ENCODE results near the gene BCAS3.
A peak's percentile ranks its signal among the peaks of the same experiment; 100 is the strongest.

Gene BCAS3

GRCh38 chr17:60676758-60677307 is 818 bp upstream of the BCAS3 start:
- DNase-seq: no peak

DNA sequence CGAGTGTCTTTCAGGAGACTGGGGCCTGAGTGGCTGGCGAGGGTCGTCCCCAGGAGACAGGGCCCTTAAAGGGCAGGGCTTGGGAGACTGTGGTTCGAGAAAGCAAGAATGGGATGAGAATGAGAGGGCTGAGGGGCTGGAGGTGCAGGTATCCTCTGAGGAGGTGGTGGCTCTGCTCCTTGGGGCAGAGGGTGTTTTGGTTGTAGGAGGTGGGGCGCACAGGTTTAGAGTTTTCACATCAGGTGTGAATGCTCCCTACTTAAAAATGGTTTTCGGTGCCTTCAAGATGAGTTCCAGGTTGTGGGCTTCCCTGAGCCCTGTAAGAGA is 430 bp downstream of the BCAS3 start:
- no peak for DNase-seq

DNA sequence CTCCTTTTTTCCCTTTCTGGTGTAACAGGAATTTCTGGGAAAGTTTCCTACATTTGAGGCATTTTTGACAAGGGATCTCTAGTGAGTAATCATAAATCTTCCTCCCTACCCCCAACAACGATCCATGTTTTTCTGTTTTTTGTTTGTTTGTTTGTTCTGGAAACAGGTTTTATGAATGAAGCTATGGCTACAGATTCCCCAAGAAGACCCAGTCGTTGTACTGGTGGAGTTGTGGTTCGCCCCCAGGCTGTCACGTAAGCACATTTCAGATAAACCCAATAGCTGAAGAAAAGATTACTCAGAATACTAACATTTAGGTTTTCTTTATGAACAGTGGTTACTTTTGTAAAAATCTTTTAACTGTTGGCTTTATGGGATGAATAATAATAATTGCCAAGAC is 1.6 kb downstream of the BCAS3 start:
- no peak for DNase-seq

DNA sequence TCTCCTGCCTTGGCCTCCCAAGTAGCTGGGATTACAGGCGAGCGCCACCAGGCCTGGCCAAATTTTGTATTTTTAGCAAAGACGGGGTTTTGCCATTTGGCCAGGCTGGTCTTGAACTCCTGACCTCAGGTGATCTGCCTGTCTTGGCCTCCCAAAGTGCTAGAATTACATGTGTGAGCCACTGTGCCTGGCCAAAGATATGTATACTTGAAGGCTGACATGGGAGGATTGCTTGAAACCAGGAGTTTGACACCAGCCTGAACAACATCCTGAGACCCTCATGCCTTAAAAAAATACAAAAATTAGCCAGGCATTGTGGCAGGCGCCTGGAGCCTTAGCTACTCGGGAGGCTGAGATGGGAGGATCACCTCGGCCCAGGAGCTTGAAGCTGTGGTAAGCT is 3.1 kb downstream of the BCAS3 start:
- no peak for DNase-seq

DNA sequence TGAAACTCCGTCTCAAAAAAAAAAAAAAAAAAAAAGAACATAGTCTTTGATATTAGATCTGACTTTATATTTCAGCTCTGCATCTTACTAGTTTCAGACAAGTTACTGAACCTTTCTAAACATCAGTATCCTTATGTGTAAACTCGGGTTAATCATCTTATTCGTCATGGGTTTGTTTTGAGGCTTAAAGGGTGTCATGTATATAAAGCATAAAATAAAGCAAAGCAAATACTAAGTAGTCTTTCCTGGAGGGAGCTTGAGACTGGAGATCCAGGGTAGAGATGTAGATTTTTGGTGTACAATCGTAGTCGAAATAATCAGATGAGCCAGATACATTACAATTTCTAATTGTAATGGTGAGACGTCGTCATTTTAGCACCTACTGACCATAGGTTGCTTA is 7.8 kb downstream of the BCAS3 start:
- no peak for DNase-seq

DNA sequence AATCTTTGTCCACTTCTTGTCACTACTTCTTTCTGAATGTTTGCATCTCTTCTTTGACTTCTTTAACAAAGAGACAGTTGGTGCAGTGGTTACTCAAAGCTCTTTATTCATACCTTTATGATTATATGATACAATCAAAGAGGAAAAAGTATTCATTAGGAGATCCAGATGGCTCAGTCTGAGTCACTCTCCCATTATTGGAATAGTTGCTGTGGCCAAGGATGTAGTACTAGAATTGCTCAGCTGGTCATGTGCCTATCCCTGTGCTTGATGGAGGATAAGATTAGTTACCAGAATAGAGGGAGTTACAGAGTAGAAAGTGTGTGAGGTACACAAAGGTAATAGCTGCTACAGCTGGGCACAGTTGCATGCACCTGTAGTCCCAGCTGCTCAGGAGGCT is 18.3 kb downstream of the BCAS3 start:
- no peak for DNase-seq

DNA sequence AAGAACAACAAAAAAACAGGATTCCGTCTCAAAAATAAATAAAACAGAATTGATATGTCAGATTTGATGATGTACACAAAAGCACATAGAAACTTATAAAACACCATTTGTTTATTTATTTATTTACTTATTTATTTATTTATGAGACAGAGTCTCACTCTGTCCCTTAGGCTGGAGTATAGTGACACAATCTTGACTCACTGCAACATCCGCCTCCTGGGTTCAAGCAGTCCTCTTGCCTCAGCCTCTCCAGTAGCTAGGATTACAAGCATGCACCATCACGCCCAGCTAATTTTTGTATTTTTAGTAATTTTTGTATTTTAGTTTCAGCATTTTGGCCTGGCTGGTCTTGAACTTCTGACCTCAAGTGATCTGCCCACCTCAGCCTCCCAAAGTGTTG is 21.4 kb downstream of the BCAS3 start:
- DNase-seq: no peak

DNA sequence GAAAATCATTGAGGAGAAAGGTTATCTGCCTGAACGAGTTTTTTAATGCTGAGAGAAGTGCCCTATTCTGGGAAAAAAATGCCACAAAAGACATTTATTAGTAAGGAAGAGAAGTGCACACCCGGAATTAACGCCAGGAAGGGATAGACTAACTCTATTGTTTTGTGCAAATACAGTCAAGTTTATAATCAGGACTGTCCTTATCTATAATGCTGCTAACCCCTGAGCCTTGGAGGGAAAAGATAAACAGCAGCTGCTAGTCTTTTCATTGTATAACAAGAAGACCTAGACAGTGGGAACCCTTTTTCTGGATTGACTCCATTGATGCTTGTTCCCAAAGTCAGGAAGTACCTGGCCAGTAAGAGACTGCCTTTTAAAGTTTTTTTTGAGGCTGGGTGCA is 26.5 kb downstream of the BCAS3 start:
- DNase-seq: no peak

GRCh38 chr17:60712675-60713074 is 35.0 kb downstream of the BCAS3 start:
- DNase-seq: no peak

DNA sequence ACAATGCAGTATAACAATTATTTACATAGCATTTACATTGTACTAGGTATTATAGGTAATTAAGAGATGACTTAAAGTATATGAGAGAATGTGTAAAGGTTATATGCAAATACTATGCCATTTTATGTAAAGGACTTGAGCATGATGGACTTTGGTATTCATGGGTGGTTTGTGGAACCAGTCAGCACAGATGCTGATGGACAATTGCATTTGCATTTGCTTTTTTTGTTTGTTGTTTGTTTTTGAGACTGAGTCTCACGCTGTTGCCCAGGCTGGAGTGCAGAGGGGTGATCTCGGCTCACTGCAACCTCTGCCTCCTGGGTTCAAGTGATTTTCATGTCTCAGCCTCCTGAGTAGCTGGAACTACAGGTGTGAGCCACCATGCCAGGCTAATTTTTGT is 36.0 kb downstream of the BCAS3 start:
- DNase-seq: no peak

DNA sequence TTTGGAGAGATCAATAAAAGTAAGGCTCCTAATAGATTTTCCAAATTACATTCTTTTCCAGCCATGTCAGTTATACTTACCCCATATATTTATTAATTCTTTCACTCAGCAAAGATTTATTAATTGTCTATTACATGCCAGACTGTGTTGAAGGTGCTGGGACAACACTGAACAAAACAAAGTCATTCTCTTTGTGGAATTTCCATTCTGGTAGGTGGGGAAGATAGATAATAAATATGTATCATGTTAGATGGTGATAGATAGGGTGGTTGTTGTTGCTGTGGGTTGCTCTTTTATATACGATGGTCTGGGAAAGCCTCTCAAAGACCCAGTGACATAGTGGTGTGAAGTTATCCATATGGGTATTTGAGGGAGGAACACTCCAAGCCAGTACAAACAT is 39.1 kb downstream of the BCAS3 start:
- no peak for DNase-seq

DNA sequence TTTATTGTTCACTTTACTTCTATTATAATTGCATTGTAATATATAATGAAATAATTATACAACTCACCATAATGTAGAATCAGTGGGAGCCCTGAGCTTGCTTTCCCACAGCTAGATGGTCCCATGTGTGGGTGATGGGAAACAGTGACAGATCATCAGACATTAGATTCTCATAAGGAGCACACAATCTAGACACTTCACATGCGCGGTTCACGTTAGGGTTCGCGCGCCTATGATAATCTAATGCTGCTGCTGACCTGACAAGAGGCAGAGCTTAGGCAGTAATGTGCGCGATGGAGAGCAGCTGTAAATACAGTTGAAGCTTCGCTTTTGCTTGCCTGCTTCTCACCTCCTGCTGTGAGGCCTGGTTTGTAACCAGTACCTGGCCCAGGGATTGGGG is 40.2 kb downstream of the BCAS3 start:
- no peak for DNase-seq

DNA sequence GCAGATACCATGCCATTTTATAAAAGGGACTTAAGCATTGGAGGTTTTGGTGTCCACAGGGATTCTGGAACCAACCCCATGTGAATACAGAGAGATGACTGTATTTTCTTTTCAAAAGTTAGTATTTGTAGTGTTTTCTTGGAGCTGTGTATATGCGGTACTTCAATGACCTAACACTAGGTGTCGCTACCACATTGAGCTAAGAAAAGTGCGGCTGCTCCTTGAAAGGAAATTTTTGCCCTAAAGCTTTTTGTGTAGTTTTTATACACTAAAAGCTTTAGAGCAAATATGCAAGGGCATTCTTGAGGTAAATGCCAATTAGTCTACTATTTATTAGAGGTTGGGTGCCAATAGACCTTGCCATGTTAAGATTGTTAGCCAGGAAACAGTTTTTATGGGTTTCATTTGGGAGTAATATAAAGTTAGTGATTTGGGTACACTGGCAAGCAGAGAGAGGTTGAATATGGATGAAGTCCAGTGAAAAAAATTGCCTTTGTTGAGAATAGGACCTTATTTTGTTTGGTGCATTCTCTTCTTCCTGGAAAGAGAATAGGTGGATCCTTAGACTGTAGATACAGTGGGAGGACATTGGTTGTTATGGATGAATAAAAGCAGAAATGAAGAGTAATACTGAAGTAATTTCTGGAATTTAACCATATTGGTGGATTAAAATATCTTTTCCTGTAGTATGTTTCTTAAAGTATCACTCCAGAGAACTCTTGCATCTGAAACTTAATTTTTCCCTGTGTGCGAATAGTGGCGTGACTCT is 43.3 kb downstream of the BCAS3 start:
- peak; percentile 33 for DNase-seq

DNA sequence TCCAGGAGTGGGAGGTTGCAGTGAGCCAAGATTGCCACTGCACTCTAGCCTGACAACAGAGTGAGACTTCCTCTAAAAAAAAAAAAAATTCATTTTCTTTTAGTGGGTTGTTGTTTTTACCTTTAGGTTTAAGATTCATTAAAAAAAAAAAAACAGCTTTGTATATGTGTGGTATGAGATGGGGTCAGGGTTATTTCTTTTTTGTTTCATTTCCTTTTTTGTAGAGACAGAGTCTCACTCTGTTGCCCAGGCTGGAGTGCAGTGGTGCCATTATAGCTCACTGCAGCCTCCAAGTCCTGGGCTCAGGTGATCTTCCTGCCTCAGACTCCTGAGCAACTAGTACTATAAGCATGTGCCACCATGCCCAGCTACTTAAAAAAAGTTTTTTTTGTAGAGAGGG is 47.0 kb downstream of the BCAS3 start:
- DNase-seq: no peak

- no peak for DNase-seq
These were observed 52.2 kb downstream of the BCAS3 start for GRCh38 chr17:60729854-60730253.

GRCh38 chr17:60730273-60730672 is 52.6 kb downstream of the BCAS3 start:
- no peak for DNase-seq

DNA sequence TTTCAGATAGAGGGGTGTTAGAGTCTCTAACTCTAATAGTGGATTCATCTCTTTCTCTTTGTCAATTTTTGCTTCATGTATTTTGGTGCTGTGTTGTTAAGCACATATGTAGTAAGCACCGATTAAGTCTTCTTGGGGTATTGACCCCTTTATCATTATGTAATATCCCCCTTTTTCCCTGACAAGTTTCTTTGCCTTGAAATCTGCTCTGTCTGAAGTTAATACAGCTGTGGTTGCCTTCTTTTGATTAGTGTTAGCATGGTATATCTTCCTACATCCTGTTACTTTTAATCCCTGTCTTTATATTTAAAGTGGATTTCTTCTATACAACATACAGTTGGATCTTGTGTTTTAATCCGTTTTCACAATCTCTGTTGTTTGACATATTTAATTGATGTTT is 60.6 kb downstream of the BCAS3 start:
- no peak for DNase-seq

DNA sequence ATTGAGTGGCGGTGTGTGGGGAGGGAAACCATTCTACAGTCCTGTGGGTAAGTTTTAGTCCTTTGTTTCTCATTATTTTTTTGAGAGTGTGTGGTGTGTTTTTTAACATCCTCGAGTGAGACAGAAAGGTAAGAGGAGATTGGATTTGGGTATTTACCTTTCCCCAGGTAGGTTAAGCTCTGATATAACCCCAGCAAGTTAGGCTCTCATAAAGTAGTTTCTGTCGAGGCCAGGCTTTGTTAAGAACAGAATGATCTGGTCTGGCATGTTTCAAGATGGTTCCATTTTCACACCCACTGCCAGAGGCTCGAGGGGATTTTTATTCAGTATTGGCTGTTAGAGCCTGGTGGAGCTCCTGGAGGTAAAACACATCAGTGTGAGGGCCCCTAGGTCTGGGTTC is 62.9 kb downstream of the BCAS3 start:
- no peak for DNase-seq

DNA sequence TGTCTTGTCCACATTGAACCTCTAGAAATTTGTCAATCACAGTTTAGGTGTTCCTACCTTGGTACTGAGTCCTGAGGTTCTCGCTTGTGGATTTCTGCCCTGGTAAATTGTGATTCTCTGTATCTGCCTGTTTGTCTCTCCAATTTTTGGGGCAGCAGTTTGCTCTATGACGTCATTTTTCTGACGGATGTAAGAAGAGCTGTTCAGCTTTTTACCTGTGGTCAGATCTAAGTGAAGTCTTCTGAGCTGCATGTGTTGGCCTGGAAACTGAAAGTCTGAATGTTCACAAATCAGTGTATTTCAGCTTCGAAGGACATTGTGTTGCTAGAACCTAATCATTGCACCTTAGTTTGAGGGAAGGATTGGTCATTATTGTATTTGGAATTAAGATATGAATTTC is 63.4 kb downstream of the BCAS3 start:
- DNase-seq: no peak

- no peak for DNase-seq
These were observed 65.6 kb downstream of the BCAS3 start for GRCh38 chr17:60743282-60743681.

DNA sequence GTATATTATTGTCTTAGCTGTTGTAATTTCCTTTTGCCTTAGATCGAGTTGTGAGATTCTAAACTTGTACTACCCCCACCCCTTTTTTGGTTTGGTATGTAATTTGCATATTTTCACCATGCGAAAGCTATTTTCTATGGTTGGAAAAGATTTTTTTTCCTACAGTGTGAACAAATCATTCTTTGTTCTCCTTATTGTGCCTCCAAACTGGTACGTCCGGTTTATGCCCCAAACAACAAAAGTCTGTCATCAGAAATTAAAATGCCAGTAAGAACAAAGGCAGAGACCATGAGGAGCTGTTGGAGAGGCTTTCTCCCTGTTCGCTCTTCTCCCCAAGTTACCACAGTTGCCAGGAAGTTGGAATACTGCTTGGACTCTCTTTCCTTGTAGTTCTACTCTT is 66.1 kb downstream of the BCAS3 start:
- no peak for DNase-seq

- no peak for DNase-seq
These were observed 66.8 kb downstream of the BCAS3 start for GRCh38 chr17:60744355-60744966.

DNA sequence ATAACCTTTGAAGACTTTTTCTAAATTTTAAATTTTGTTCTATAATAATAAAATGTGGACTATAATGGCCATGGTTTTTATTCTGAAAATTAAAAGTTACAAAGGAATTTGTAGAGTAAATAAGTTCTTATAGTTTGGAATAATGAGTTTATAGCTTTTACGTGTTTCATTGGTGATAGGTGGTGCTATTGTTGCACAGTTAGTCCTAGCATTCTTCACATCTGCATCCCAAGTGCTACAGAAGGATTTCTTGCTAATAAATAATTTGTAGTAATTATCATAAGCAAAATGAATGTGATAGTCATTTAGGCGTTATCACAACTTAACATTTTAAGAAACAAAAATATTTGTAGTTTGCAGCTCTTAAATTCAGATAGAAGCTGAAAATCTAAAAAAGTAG is 67.9 kb downstream of the BCAS3 start:
- DNase-seq: no peak

GRCh38 chr17:60747069-60747808 is 69.6 kb downstream of the BCAS3 start:
- no peak for DNase-seq

Data from activated gamma-delta T cell treated with Interleukin-2 at 50 U/mL for 16 hours (primary cell).